ENCODE results near the gene PPP1R11.
A peak's percentile ranks its signal among the peaks of the same experiment; 100 is the strongest.
"Not testable (repeated sequence)": the region's sequence is repeated elsewhere in the genome, so short reads cannot be mapped to it uniquely, and the experiment has no call there.

Gene PPP1R11

GRCh38 chr6:30066577-30067459, at the start of gene PPP1R11:
PPP1R11 (plus strand) TSS chr6:30067198; CDS start chr6:30067411, 213 bp downstream.
- peak; percentile 94 to 98 (median 96) for DNase-seq

- DNase-seq: no peak
Measured at GRCh38 chr6:30019819-30020218, 47.2 kb upstream of the PPP1R11 start.

- no peak for DNase-seq
Measured at GRCh38 chr6:30020626-30021025, 46.4 kb upstream of the PPP1R11 start.

- no peak for DNase-seq
Measured at GRCh38 chr6:30022189-30022588, 44.8 kb upstream of the PPP1R11 start.

GRCh38 chr6:30022712-30023111, 44.3 kb upstream of the PPP1R11 start:
- DNase-seq: not testable (repeated sequence)

- no peak for DNase-seq
Measured at GRCh38 chr6:30025186-30025585, 41.8 kb upstream of the PPP1R11 start.

- no peak for DNase-seq
Measured at GRCh38 chr6:30029588-30029987, 37.4 kb upstream of the PPP1R11 start.

- no peak for DNase-seq
Measured at GRCh38 chr6:30031381-30031780, 35.6 kb upstream of the PPP1R11 start.

- DNase-seq: not testable (repeated sequence)
Measured at GRCh38 chr6:30033440-30033839, 33.6 kb upstream of the PPP1R11 start.

GRCh38 chr6:30035784-30036183, 31.2 kb upstream of the PPP1R11 start:
- DNase-seq: no peak

GRCh38 chr6:30037182-30037788, 29.7 kb upstream of the PPP1R11 start:
- DNase-seq: no peak

GRCh38 chr6:30041221-30041620, 25.8 kb upstream of the PPP1R11 start:
- DNase-seq: no peak

- DNase-seq: no peak
Measured at GRCh38 chr6:30041821-30042220, 25.2 kb upstream of the PPP1R11 start.

GRCh38 chr6:30042476-30042875, 24.5 kb upstream of the PPP1R11 start:
- no peak for DNase-seq

- no peak for DNase-seq
Measured at GRCh38 chr6:30042914-30043313, 24.1 kb upstream of the PPP1R11 start.

GRCh38 chr6:30043744-30044143, 23.3 kb upstream of the PPP1R11 start:
- DNase-seq: no peak

GRCh38 chr6:30044630-30045029, 22.4 kb upstream of the PPP1R11 start:
- no peak for DNase-seq

GRCh38 chr6:30047220-30047619, 19.8 kb upstream of the PPP1R11 start:
- DNase-seq: no peak

GRCh38 chr6:30053682-30054081, 13.3 kb upstream of the PPP1R11 start:
- no peak for DNase-seq

GRCh38 chr6:30055513-30055912, 11.5 kb upstream of the PPP1R11 start:
- DNase-seq: no peak

GRCh38 chr6:30060606-30061091, 6.3 kb upstream of the PPP1R11 start:
- no peak for DNase-seq

- peak; percentile 66 to 76 (median 72) for DNase-seq
Measured at GRCh38 chr6:30061092-30061857, 5.7 kb upstream of the PPP1R11 start, which contains the start of gene POLR1H. POLR1H (plus strand) TSS chr6:30061265; CDS start chr6:30061525, 260 bp downstream.

- no peak for DNase-seq
Measured at GRCh38 chr6:30061858-30062458, 5.0 kb upstream of the PPP1R11 start.

Measured in activated CD4-positive, CD25-positive, alpha-beta regulatory T cell (primary cell).